Activated T-helper 9 cell treated with anti-CD3 and anti-CD28 coated beads, Interleukin-2, amount 50 U/mL, for 16 hours (primary cell): ENCODE results near the gene ARL6IP4.
"Not testable (repeated sequence)": the region's sequence is repeated elsewhere in the genome, so short reads cannot be mapped to it uniquely, and the experiment has no call there.

Source experiments
- DNase-seq: peaks from one replicate; pipeline ENCODE4 v3.0.0-alpha.2; 2020; ENCODE audit warnings: low read depth

Gene ARL6IP4

GRCh38 chr12:123011701-123012100, 31.2 kb downstream of the ARL6IP4 start:
- DNase-seq: no peak

GRCh38 chr12:123013185-123014095, 33.0 kb downstream of the ARL6IP4 start:
- no peak for DNase-seq

- DNase-seq: not testable (repeated sequence)
Measured at GRCh38 chr12:123014473-123014872, 34.0 kb downstream of the ARL6IP4 start.

GRCh38 chr12:123017753-123018152, 37.3 kb downstream of the ARL6IP4 start:
- DNase-seq: no peak

GRCh38 chr12:123019841-123020138, 39.3 kb downstream of the ARL6IP4 start:
- no peak for DNase-seq

- DNase-seq: no peak
Measured at GRCh38 chr12:123021688-123022604, 41.5 kb downstream of the ARL6IP4 start.

GRCh38 chr12:123022846-123023245, 42.4 kb downstream of the ARL6IP4 start:
- DNase-seq: no peak

- no peak for DNase-seq
Measured at GRCh38 chr12:123024819-123025391, 44.4 kb downstream of the ARL6IP4 start.

- DNase-seq: no peak
Measured at GRCh38 chr12:123026094-123026853, 45.8 kb downstream of the ARL6IP4 start.

GRCh38 chr12:123027726-123028445, 47.4 kb downstream of the ARL6IP4 start:
- DNase-seq: no peak

GRCh38 chr12:123028475-123028874, 48.0 kb downstream of the ARL6IP4 start:
- no peak for DNase-seq

- no peak for DNase-seq
Measured at GRCh38 chr12:123029550-123029949, 49.1 kb downstream of the ARL6IP4 start.

- no peak for DNase-seq
Measured at GRCh38 chr12:123030686-123031085, 50.2 kb downstream of the ARL6IP4 start.

GRCh38 chr12:123031171-123031845, 50.8 kb downstream of the ARL6IP4 start:
- DNase-seq: no peak
